GM23248 (cell line): ENCODE measurements around the gene KDM3B. TPM values are rescaled to one million over a fixed set of nuclear protein-coding genes. Genes with fewer than 3 reads are reported as not detected.

ENCODE experiments used
- DNase-seq: peaks from one replicate; pipeline ENCODE4 v3.0.0-alpha.2; 2015
- H2AFZ ChIP-seq: fragments of 200-600 bp; sonication (generic); 2 replicates; pipeline ENCODE4 v1.6.1; 2016; ENCODE audit warnings: antibody characterized with exemption
- H3F3A ChIP-seq: fragments of 200-600 bp; sonication (generic); 2 replicates; pipeline ENCODE4 v1.6.1; 2016; ENCODE audit warnings: mild to moderate bottlenecking, antibody characterized with exemption, mixed run types; ENCODE audit not compliant: insufficient read depth
- H3K27ac ChIP-seq: fragments of 200-600 bp; sonication (generic); 2 replicates; pipeline ENCODE4 v1.5.1; 2016; ENCODE audit warnings: mild to moderate bottlenecking
- H3K27me3 ChIP-seq: fragments of 200-600 bp; sonication (generic); replicated peaks from 2 replicates; pipeline ENCODE4 v1.6.1; 2016; ENCODE audit warnings: mild to moderate bottlenecking; ENCODE audit not compliant: insufficient read depth
- H3K36me3 ChIP-seq: fragments of 200-600 bp; sonication (generic); 2 replicates; pipeline ENCODE4 v1.6.1; 2016; ENCODE audit warnings: low read depth, mild to moderate bottlenecking
- H3K4me1 ChIP-seq: fragments of 200-600 bp; sonication (generic); 2 replicates; pipeline ENCODE4 v1.6.1; 2016; ENCODE audit warnings: mild to moderate bottlenecking; ENCODE audit not compliant: insufficient read depth
- H3K4me2 ChIP-seq: fragments of 200-600 bp; sonication (generic); one replicate; pipeline ENCODE4 v1.6.1; 2016; ENCODE audit warnings: mild to moderate bottlenecking; ENCODE audit not compliant: unreplicated experiment
- H3K4me3 ChIP-seq: fragments of 200-600 bp; sonication (generic); 2 replicates; pipeline ENCODE4 v1.5.1; 2016; ENCODE audit warnings: mild to moderate bottlenecking
- H3K79me2 ChIP-seq: fragments of 200-600 bp; sonication (generic); 2 replicates; pipeline ENCODE4 v1.6.1; 2016; ENCODE audit warnings: mild to moderate bottlenecking; ENCODE audit not compliant: insufficient read depth
- H3K9ac ChIP-seq: fragments of 200-600 bp; sonication (generic); 2 replicates; pipeline ENCODE4 v1.6.1; 2016; ENCODE audit warnings: mild to moderate bottlenecking
- H3K9me2 ChIP-seq: fragments of 200-600 bp; sonication (generic); 2 replicates; pipeline ENCODE4 v1.6.1; 2016; ENCODE audit warnings: mixed run types, mild to moderate bottlenecking, moderate library complexity; ENCODE audit not compliant: insufficient read depth
- H3K9me3 ChIP-seq: fragments of 200-600 bp; sonication (generic); one replicate; pipeline ENCODE4 v1.6.1; 2017; ENCODE audit warnings: low read depth
- H4K20me1 ChIP-seq: fragments of 200-600 bp; sonication (generic); 2 replicates; pipeline ENCODE4 v1.6.0; 2016; ENCODE audit not compliant: insufficient read depth
- EZH2 ChIP-seq: fragments of 200-600 bp; sonication (generic); IDR thresholded peaks from 2 replicates; pipeline ENCODE4 v1.6.1; 2018; ENCODE audit warnings: antibody characterized with exemption, mild to moderate bottlenecking; ENCODE audit not compliant: insufficient read depth, poor library complexity, severe bottlenecking
- EZH2phosphoT487 ChIP-seq: fragments of 200-600 bp; sonication (generic); IDR thresholded peaks from 2 replicates; pipeline ENCODE4 v1.6.1; 2018; ENCODE audit warnings: antibody characterized with exemption, moderate library complexity, mild to moderate bottlenecking, low read depth; ENCODE audit not compliant: insufficient read depth
- WGBS, 2 experiments: methylation state at CpG; one replicate each; pipeline ENCODE4 v1.1.6; 2015 to 2017; ENCODE audit warnings: low lambda C conversion rate in 2 of 2, low coverage in 1 of 2; ENCODE audit errors: missing lambda C conversion rate in 2 of 2; 5-methylcytosine and 5-hydroxymethylcytosine counted together
- in situ Hi-C: fragments of 300-500 bp; cut with MboI; formaldehyde crosslinking; loops from 2 replicates; pipeline ENCODE4 v1.15.0; 2020
- polyA plus RNA-seq: library from polyadenylated mRNA; unstranded; fragments of >200 nt; fragmentation: Nextera tagmentation; extraction: Ambion mirVana; gene quantifications from 2 replicates; pipeline ENCODE4 v1.2.1, GENCODE V29; 2016
- total RNA-seq: library from RNA; depleted of rRNA; stranded (reverse); fragments of >200 nt; shearing (Covaris generic); gene quantifications from 2 replicates; pipeline ENCODE4 v1.2.3, GENCODE V29; 2014

KDM3B gene
- total and polyA plus RNA-seq, 2 experiments from 2014 or later: 12.6 to 28.3 TPM

DNA sequence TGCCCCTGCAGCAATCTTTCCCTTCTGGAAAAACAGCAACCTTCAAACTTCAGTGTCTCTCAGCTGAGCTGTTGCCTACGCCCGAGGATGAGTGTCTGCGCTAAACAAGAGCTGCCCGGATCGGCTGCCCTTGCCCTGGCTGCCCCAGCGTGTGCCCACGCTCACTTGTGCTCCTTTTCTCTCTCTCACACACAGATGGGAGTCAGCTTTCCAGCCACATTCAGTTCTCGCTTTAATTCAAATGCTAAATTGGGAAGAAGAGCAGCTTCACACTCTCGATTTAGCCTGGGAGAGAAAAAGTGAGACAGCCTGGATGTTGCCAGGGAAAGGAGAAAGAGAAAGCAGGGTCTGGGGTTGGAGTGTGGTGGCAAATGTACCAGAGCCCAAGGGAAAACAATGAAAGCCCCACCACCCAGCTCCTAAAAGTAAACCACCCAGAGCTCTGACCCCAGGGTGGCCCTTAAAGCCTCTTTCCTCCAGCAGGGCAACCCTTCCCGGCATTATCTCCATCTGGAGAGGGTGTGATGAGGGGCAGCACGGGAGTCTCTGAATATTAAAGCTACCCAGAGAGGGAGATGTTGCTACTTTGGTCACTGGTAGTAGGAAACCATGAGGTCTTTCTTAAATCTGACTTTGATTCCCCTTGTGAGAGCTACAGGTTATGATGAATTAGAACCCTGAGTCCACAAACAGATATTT, 102.9 kb downstream of the KDM3B start:
- Histone ChIP-seq H3K9ac (no peak overlapping the region), H3F3A (no peaks in the 10 kb centered on the region), H3K79me2 (no peaks in the 10 kb centered on the region), H3K4me2 (no peak overlapping the region), H3K27ac (no peak overlapping the region), H3K9me2 (no peaks in the 10 kb centered on the region), H3K4me1 (no peaks in the 10 kb centered on the region), H4K20me1 (no peaks in the 10 kb centered on the region), H2AFZ (no peak overlapping the region), H3K9me3 (no peaks in the 10 kb centered on the region), H3K36me3 (no peaks in the 10 kb centered on the region), H3K27me3 (no peaks in the 10 kb centered on the region), H3K4me3 (no peak overlapping the region)
- 74 to 81% methylated on average over 11 of the region's 11 CpGs for WGBS, 2 experiments
- TF ChIP-seq EZH2phosphoT487 (no peak), EZH2 (no peak)
- in situ Hi-C loops: no loop called here
- no peak for DNase-seq

GRCh38 chr5:138457531-138458275, 105.2 kb downstream of the KDM3B start:
- Histone ChIP-seq H3K27ac (no peak overlapping the region), H4K20me1 (no peaks in the 10 kb centered on the region), H3F3A (no peaks in the 10 kb centered on the region), H3K79me2 (no peaks in the 10 kb centered on the region), H2AFZ (no peak overlapping the region), H3K9ac (no peak overlapping the region), H3K4me3 (no peak overlapping the region), H3K36me3 (no peaks in the 10 kb centered on the region), H3K9me2 (no peaks in the 10 kb centered on the region), H3K9me3 (no peaks in the 10 kb centered on the region), H3K4me2 (no peak overlapping the region), H3K27me3 (no peaks in the 10 kb centered on the region), H3K4me1 (peaks cover 8% of the 10 kb centered on the region)
- WGBS, 2 experiments: 63 to 68% methylated on average over 12 of the region's 12 CpGs
- in situ Hi-C loops: no loop called here
- no peak for DNase-seq
- no peak for TF ChIP-seq EZH2phosphoT487
- TF ChIP-seq EZH2: no peak

DNA sequence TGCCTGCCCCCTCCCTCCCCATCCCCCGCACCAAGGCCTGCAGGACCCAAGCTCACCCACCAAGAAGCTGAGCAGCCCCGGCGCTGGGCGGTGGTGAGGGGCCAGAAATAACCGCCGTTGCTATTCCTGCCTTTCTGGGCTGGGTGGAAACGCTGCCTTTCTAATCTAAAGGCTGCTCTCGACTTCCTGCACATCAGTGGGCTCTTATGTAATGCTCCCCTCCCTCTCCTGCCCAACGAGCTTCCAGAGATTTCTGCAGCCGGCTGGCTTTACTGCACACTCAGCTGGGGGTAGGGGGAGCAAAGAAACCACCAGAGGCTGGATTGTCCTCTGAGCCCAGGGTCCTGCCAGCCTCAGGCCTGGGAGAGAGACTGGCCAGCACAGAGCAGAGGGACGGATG, 105.9 kb downstream of the KDM3B start:
- H3K9me2 ChIP-seq: no peaks in the 10 kb centered on the region
- no peaks in the 10 kb centered on the region for H4K20me1 ChIP-seq
- H3K4me3 ChIP-seq: no peak overlapping the region
- 28 to 36% methylated on average over 10 to 11 of the region's 11 CpGs for WGBS, 2 experiments
- TF ChIP-seq EZH2phosphoT487: no peak
- no peaks in the 10 kb centered on the region for H3F3A ChIP-seq
- H3K4me1 ChIP-seq: peaks cover 12% of the 10 kb centered on the region
- no peak overlapping the region for H3K9ac ChIP-seq
- no peak for DNase-seq
- no peak overlapping the region for H2AFZ ChIP-seq
- no peaks in the 10 kb centered on the region for H3K36me3 ChIP-seq
- H3K9me3 ChIP-seq: no peaks in the 10 kb centered on the region
- no peak overlapping the region for H3K4me2 ChIP-seq
- in situ Hi-C loops: no loop called here
- H3K27ac ChIP-seq: no peak overlapping the region
- no peaks in the 10 kb centered on the region for H3K79me2 ChIP-seq
- H3K27me3 ChIP-seq: no peaks in the 10 kb centered on the region

DNA sequence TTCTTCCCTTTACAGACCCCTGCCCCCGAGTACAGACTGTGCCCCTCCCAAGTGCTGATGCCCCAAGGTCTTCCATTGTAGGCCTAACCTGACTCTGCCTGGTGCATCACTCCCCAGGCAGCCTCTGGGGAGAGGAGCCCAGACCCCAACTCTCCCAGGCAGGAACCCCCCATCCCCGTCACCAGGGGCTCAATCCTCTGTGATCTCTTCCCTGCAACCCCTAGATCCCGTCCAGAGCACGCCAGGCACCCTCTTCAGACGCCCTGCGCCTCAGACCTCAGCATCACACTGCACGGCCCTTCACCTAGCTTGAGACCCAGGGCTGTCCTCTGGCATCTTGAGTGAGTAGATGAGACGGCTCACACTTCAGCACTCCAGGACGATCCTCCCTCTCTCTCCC, 106.4 kb downstream of the KDM3B start:
- Histone ChIP-seq H2AFZ (no peak overlapping the region), H3K27ac (no peak overlapping the region), H3K9me3 (no peaks in the 10 kb centered on the region), H3K4me1 (peaks cover 14% of the 10 kb centered on the region), H3K27me3 (no peaks in the 10 kb centered on the region), H3K36me3 (no peaks in the 10 kb centered on the region), H3K9ac (no peak overlapping the region), H3K9me2 (no peaks in the 10 kb centered on the region), H3F3A (no peaks in the 10 kb centered on the region), H3K4me2 (no peak overlapping the region), H4K20me1 (no peaks in the 10 kb centered on the region), H3K4me3 (no peak overlapping the region), H3K79me2 (no peaks in the 10 kb centered on the region)
- TF ChIP-seq EZH2phosphoT487 (no peak), EZH2 (no peak)
- WGBS, 2 experiments: 65 to 66% methylated on average over 8 to 9 of the region's 9 CpGs
- no peak for DNase-seq
- in situ Hi-C loops: no loop called here
